Activated T-helper 1 cell treated with anti-CD3 and anti-CD28 coated beads, Interleukin-12 subunit alpha, Interleukin-12 subunit beta, Interleukin-2, Interleukin-4 antibody, amounts not matched to agents 30 ng/mL and 10 ng/mL and 1 ng/mL, durations not matched to agents 14 hours and 24 hours and 36 hours (primary cell): Measurements from ENCODE around the gene MNT. TPM values are rescaled to one million over a fixed set of nuclear protein-coding genes. Genes with fewer than 3 reads are reported as not detected.
A peak's percentile ranks its signal among the peaks of the same experiment; 100 is the strongest.
"Not testable (repeated sequence)": the region's sequence is repeated elsewhere in the genome, so short reads cannot be mapped to it uniquely, and the experiment has no call there.

Experiments used
- DNase-seq: peaks from one replicate; pipeline ENCODE4 v3.0.0; 2021; ENCODE audit warnings: low spot score
- H3K27ac Mint-ChIP-seq: one replicate; pipeline ENCODE4 v1.8.0; 2021; ENCODE audit warnings: mild to moderate bottlenecking, mixed read lengths
- H3K27me3 Mint-ChIP-seq: one replicate; pipeline ENCODE4 v1.8.0; 2022; ENCODE audit warnings: mild to moderate bottlenecking, moderate library complexity, mixed read lengths; ENCODE audit not compliant: insufficient read depth
- H3K36me3 Mint-ChIP-seq: one replicate; pipeline ENCODE4 v1.8.0; 2021; ENCODE audit warnings: low read depth, mixed read lengths
- H3K4me1 Mint-ChIP-seq: one replicate; pipeline ENCODE4 v1.8.0; 2021; ENCODE audit warnings: low read depth, mixed read lengths
- H3K4me3 Mint-ChIP-seq: one replicate; pipeline ENCODE4 v1.8.0; 2021; ENCODE audit warnings: mild to moderate bottlenecking, moderate library complexity, mixed read lengths
- H3K9me3 Mint-ChIP-seq: one replicate; pipeline ENCODE4 v1.8.0; 2021; ENCODE audit warnings: mixed read lengths
- intact Hi-C: fragments of 100-400 bp; cut with micrococcal nuclease; formaldehyde crosslinking; loops from one replicate; pipeline ENCODE4 v1.15.1; 2024
- total RNA-seq: library from RNA; stranded (reverse); gene quantifications from 2 replicates; pipeline ENCODE4 v1.2.3, GENCODE V29; 2022

The MNT gene, protein sequence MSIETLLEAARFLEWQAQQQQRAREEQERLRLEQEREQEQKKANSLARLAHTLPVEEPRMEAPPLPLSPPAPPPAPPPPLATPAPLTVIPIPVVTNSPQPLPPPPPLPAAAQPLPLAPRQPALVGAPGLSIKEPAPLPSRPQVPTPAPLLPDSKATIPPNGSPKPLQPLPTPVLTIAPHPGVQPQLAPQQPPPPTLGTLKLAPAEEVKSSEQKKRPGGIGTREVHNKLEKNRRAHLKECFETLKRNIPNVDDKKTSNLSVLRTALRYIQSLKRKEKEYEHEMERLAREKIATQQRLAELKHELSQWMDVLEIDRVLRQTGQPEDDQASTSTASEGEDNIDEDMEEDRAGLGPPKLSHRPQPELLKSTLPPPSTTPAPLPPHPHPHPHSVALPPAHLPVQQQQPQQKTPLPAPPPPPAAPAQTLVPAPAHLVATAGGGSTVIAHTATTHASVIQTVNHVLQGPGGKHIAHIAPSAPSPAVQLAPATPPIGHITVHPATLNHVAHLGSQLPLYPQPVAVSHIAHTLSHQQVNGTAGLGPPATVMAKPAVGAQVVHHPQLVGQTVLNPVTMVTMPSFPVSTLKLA
- total RNA-seq, result 31.5 and 35.9 TPM in 2 replicates

DNA sequence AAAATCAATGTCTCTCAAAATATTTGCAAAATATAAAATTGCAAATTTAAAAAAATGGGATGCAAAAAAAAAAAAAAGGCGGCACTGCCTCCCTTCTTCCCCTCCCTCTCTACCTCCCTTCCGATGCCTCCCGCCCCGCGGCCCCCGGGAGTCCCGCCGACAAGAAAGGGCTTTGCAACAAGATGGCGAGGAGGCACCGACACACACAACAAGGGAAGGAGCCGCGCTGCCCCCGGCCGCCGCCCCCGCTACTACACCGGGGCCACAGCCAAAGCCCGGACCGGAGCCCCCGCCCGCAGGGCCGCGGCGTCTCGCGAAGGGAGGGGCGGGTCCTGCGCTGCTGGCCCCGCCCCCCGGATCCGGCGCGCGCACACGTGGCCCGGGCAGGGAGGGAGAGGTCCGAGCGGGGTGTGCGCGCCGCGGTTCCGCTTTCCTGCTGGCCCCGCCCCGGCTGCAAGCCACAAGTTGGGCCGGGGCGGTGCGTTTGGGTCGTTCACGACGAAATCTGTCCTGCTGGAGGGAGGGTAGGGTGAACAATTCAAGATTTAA lies at the start of gene MNT:
Gene MNT, minus strand, starts transcription at position 184 of the 549 bp plus-strand sequence. CDS start 348 bp downstream, outside the sequence.
- H3K27me3 Mint-ChIP-seq, result no peaks in the 10 kb centered on the region
- H3K36me3 Mint-ChIP-seq, result peaks cover 7% of the 10 kb centered on the region
- peak within 1 kb of the TSS; percentile 100 for H3K27ac Mint-ChIP-seq
- no peaks in the 10 kb centered on the region for H3K9me3 Mint-ChIP-seq
- DNase-seq, result peak; percentile 95
- H3K4me3 Mint-ChIP-seq, result peak within 1 kb of the TSS; percentile 93
- intact Hi-C loops, result loop anchor here (1.0 to 5.0 kb wide), 10 partner anchors 9 to 684 kb away; partner anchors contain the start of genes CLUH, METTL16, SMG6 and SRR
- peaks cover 56% of the 10 kb centered on the region for H3K4me1 Mint-ChIP-seq

DNA sequence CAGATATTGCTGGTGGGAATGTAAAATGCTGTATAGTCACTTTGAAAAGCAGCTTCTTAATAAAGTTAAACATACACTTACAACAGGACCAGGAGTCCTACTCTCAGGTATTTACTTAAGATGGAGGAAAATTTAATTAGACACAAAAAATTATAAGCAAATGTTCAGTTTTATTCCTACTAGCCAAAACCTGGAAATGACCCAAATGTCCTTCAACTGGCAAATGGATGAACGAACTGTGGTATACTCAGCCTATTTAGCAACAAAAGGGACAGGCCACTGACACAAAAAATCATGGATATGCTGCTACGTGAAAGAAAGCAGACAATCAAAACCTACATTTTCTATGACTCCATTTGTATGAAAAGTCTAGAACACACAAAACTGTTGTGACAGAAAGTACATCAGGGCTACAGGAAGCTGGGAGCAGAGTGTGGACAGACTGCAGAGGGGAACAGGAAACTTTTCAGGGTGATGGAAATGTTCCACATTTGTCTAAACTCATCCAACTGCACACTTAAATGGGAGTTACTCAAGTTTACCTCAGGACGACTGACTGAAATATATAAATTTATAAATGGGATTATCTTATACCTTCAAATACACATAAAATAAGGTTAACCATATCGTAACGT lies 49.3 kb upstream of the MNT start:
- Mint-ChIP-seq H3K4me3 (no peak overlapping the region), H3K36me3 (peaks cover 11% of the 10 kb centered on the region), H3K27me3 (no peaks in the 10 kb centered on the region), H3K27ac (no peak overlapping the region), H3K9me3 (peaks cover 6% of the 10 kb centered on the region), H3K4me1 (peaks cover 14% of the 10 kb centered on the region)
- DNase-seq, result no peak
- intact Hi-C loops, result no loop called here

DNA sequence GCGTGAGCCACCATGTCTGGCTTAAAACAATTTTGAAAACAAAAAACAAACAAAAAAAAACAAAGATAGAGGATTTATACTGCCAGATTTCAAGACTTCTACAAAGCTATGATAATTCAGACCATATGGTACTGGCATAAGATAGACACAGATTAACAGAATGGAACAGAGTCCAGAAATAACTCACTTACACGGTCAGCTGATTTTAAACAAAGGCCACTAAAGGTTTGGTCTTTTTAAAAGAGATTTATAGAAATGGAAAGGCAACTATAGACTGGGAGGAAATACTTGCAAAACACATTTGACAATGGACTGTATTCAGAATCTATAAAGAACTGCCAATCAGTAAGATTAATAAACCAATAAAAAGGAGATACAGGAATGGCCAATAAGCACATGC lies 48.6 kb upstream of the MNT start:
- intact Hi-C loops, result no loop called here
- Mint-ChIP-seq H3K4me1 (peaks cover 14% of the 10 kb centered on the region), H3K9me3 (peaks cover 6% of the 10 kb centered on the region), H3K27ac (no peak overlapping the region), H3K4me3 (no peak overlapping the region), H3K36me3 (peaks cover 11% of the 10 kb centered on the region), H3K27me3 (no peaks in the 10 kb centered on the region)
- DNase-seq, result no peak

DNA sequence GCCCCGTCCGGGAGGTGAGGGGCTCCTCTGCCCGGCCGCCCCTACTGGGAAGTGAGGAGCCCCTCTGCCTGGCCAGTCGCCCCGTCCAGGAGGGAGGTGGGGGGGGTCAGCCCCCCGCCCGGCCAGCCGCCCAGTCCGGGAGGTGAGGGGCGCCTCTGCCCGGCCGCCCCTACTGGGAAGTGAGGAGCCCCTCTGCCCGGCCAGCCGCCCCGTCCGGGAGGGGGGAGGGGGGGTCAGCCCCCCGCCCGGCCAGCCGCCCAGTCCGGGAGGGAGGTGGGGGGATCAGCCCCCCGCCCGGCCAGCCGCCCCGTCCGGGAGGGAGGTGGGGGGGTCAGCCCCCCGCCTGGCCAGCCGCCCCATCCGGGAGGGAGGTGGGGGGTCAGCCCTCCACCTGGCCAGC lies 46.6 kb upstream of the MNT start:
- H3K9me3 Mint-ChIP-seq, intact Hi-C loops, H3K27me3 Mint-ChIP-seq, H3K27ac Mint-ChIP-seq, H3K36me3 Mint-ChIP-seq, H3K4me1 Mint-ChIP-seq, H3K4me3 Mint-ChIP-seq, DNase-seq: not testable (repeated sequence)

DNA sequence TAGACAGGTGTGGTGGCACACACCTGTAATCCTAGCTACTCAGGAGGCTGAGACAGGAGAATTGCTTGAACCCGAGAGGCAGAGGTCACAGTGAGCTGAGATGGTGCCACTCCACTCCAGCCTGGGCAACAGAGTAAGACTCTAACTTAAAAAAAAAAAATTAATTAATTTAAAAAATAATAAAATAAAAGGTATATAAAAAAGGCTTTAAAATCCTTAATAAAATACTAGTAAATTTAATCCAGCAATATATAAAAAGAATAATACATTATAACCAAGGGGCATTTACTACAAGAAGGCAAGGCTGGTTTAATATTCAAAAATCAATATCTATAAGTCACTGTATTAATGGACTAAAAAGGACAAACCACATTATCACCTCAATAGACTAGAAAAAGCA lies 44.8 kb upstream of the MNT start:
- H3K36me3 Mint-ChIP-seq, result peaks cover 10% of the 10 kb centered on the region
- no peak for DNase-seq
- intact Hi-C loops, result no loop called here
- H3K27me3 Mint-ChIP-seq, result no peaks in the 10 kb centered on the region
- H3K27ac Mint-ChIP-seq, result no peak overlapping the region
- peaks cover 11% of the 10 kb centered on the region for H3K9me3 Mint-ChIP-seq
- no peaks in the 10 kb centered on the region for H3K4me1 Mint-ChIP-seq
- no peak overlapping the region for H3K4me3 Mint-ChIP-seq

DNA sequence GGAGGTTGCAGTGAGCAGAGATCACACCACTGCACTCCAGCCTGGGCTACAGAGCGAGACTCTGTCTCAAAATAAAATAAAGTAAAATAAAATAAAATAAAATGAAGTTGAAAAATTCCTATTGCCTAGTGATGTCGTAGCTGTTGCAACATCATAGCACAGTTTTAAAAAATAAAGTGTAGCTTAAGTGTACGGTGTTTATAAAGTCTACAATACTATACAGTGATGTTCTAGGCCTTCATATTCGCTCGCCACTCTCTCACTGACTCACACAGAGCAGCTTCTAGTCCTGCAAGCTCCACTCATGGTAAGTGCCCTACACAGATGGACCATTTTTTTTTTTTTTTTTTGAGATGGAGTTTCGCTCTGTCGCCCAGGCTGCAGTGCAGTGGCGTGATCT lies 43.5 kb upstream of the MNT start:
- Mint-ChIP-seq H3K4me3 (no peak overlapping the region), H3K27me3 (no peaks in the 10 kb centered on the region)

DNA sequence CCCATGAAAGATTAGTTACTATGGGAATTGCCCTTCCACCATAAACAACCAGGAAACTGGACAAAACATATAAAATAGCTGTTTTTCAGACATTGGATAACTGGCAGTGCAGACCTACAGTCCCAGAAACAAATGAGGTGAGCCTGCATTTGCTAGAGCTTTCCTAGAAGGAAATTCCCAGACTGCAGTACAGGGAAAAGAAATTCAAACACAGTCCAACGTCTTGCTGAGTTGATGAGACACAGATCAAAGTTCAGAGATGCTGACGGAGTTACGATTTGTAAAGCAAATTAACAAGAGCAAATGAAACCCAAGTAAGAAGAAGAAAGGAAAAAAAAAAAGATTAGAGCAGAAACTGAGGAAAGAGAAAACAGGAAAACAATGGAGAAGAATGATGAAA lies 41.3 kb upstream of the MNT start:
- no peaks in the 10 kb centered on the region for H3K4me1 Mint-ChIP-seq
- peaks cover 11% of the 10 kb centered on the region for H3K9me3 Mint-ChIP-seq
- no peaks in the 10 kb centered on the region for H3K27me3 Mint-ChIP-seq
- H3K27ac Mint-ChIP-seq, result no peak overlapping the region
- no peak for DNase-seq
- intact Hi-C loops, result no loop called here
- no peak overlapping the region for H3K4me3 Mint-ChIP-seq
- H3K36me3 Mint-ChIP-seq, result peaks cover 25% of the 10 kb centered on the region

More for the DNA sequence above, 43.5 kb upstream of the MNT start:
- Mint-ChIP-seq H3K36me3 (peaks cover 14% of the 10 kb centered on the region), H3K4me1 (no peaks in the 10 kb centered on the region), H3K27ac (no peak overlapping the region), H3K9me3 (peaks cover 11% of the 10 kb centered on the region)
- intact Hi-C loops, result no loop called here
- DNase-seq, result no peak

DNA sequence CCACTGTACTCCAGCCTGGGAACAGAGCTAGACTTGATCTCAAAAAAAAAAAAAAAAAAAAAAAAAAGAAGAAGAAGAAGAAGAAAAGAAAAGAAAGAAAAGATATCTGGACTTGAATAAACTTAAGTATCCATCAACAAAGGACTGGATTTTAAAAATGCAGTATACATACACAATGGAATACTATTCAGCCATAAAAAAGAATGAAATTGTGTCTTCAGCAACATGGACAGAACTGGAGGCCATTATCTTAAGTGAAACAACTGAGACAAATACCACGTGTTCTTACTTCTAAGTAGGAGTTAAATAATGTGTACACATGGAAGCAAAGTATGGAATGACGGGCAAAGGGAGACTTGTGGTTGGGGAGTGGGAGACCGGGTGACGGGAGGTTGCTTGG lies 40.1 kb upstream of the MNT start:
- H3K4me3 Mint-ChIP-seq, result no peak overlapping the region
- no peaks in the 10 kb centered on the region for H3K4me1 Mint-ChIP-seq
- DNase-seq, result no peak
- peaks cover 7% of the 10 kb centered on the region for H3K9me3 Mint-ChIP-seq
- no peak overlapping the region for H3K27ac Mint-ChIP-seq
- intact Hi-C loops, result no loop called here
- peaks cover 30% of the 10 kb centered on the region for H3K36me3 Mint-ChIP-seq
- H3K27me3 Mint-ChIP-seq, result no peaks in the 10 kb centered on the region

DNA sequence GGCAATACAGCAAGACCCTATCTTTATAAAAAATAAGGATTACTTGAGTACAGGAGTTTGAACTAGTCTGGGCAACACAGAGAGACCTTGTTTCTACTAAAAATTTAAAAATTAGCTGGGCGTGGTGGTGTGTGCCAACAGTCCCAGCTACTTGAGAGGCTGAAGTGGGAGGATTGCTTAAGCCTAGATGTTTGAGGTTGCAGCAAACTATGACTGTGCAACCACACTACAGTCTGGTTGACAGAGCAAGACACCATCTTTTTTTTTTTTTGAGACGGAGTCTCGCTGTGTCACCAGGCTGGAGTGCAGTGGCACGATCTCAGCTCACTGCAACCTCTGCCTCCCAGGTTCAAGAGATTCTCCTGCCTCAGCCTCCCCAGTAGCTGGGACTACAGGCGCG lies 39.1 kb upstream of the MNT start:
- DNase-seq, H3K4me1 Mint-ChIP-seq, H3K9me3 Mint-ChIP-seq, H3K4me3 Mint-ChIP-seq, intact Hi-C loops, H3K27ac Mint-ChIP-seq, H3K27me3 Mint-ChIP-seq: not testable (repeated sequence)
- H3K36me3 Mint-ChIP-seq, result peaks cover 31% of the 10 kb centered on the region

DNA sequence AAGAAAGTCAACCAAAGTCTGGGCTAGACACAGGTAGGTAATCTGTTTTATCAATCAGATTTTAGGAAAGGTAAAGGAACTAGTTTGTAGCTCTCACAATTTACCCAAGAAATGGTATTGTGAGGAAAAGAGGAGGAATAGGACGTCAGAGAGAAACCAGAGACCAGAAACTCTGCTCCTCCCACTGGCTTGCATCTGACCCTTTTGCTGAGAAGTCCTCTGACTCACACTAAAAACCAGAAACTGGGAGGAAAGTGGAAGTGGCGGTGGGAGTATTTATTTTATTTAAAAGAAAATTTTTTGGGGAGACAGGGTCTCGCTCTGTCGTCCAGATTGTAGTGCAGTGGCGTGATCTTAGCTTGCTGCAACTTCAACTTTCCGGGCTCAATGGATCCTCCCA lies 38.0 kb upstream of the MNT start:
- H3K9me3 Mint-ChIP-seq, result peaks cover 5% of the 10 kb centered on the region
- H3K27ac Mint-ChIP-seq, result no peak overlapping the region
- peaks cover 32% of the 10 kb centered on the region for H3K36me3 Mint-ChIP-seq
- intact Hi-C loops, result no loop called here
- H3K4me1 Mint-ChIP-seq, result peaks cover 5% of the 10 kb centered on the region
- H3K4me3 Mint-ChIP-seq, result no peak overlapping the region
- no peaks in the 10 kb centered on the region for H3K27me3 Mint-ChIP-seq
- no peak for DNase-seq

DNA sequence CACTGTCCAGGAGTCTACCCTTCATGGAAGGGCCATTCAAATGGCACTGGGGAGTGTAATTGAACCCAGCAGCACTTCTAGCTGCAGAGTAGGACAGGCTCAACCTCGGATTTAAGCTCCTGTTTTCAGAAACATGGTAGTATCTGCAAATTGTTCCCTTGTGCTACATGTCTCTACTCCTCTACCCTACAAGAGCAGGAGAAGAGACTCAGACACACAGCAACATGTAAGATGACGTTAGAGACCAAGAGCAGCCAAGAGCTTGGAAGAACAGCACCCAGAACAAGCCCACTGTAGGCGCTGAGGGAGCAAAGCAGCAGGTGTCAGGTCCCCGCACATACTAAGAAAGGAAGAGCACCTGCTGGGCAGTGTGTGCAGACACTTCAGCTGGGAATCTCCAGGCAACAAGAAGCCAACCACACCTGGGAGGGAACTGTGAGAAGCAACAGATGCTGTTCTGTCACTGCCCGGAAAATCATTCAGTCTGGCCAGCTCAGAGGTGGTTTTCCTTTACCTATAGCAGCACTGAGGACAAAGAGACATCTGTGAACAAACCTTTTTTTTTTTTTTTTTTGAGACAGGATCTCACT lies 35.6 kb upstream of the MNT start:
- H3K36me3 Mint-ChIP-seq, result peaks cover 39% of the 10 kb centered on the region
- peaks cover 5% of the 10 kb centered on the region for H3K4me1 Mint-ChIP-seq
- no peaks in the 10 kb centered on the region for H3K27me3 Mint-ChIP-seq
- peaks cover 5% of the 10 kb centered on the region for H3K9me3 Mint-ChIP-seq
- peak overlapping the region; percentile 9 for H3K27ac Mint-ChIP-seq
- intact Hi-C loops, result no loop called here
- no peak for DNase-seq
- no peak overlapping the region for H3K4me3 Mint-ChIP-seq

DNA sequence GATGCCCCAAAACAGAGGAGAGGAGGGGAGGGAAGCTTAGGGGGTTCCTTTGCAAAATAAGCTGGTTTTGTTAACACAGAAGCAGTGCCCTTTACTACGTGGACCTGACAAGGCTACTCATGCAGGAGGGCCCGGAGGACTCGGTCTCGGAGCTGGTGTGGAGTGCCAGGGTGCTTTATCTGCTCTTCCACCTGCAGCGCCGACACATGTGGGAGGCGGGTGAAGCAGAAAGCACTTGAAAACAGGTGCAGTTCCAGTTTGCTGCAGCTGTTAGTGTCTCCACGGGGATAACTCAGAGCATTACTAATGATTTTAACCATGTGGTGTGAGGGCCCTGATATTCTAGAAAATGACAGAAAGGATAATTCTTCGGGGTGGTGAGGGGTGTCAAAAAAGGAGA lies 35.0 kb upstream of the MNT start:
- no peak overlapping the region for H3K4me3 Mint-ChIP-seq
- intact Hi-C loops, result no loop called here
- peak overlapping the region; percentile 9 for H3K27ac Mint-ChIP-seq
- H3K36me3 Mint-ChIP-seq, result peaks cover 34% of the 10 kb centered on the region
- H3K9me3 Mint-ChIP-seq, result peaks cover under 1% of the 10 kb centered on the region
- H3K4me1 Mint-ChIP-seq, result peaks cover 5% of the 10 kb centered on the region
- no peaks in the 10 kb centered on the region for H3K27me3 Mint-ChIP-seq
- DNase-seq, result no peak
